Rectal smooth muscle tissue (tissue), 1 donor: Measurements from ENCODE around the gene DOCK3.

Experiments used
- H3K27ac ChIP-seq: one replicate; pipeline ENCODE4 v1.7.0; 2013; ENCODE audit warnings: low read depth, low read length, inconsistent platforms
- H3K27me3 ChIP-seq: one replicate; pipeline ENCODE4 v1.7.0; 2013; ENCODE audit warnings: low read length; ENCODE audit not compliant: control insufficient read depth, insufficient read depth
- H3K36me3 ChIP-seq: one replicate; pipeline ENCODE4 v1.7.0; 2013; ENCODE audit warnings: low read length; ENCODE audit not compliant: control insufficient read depth, insufficient read depth
- H3K4me1 ChIP-seq: one replicate; pipeline ENCODE4 v1.7.0; 2013; ENCODE audit warnings: low read length; ENCODE audit not compliant: control insufficient read depth, insufficient read depth
- H3K4me3 ChIP-seq: one replicate; pipeline ENCODE4 v1.7.0; 2013; ENCODE audit warnings: low read length
- H3K9ac ChIP-seq: one replicate; pipeline ENCODE4 v1.7.0; 2013; ENCODE audit warnings: low read length

Gene DOCK3

DNA sequence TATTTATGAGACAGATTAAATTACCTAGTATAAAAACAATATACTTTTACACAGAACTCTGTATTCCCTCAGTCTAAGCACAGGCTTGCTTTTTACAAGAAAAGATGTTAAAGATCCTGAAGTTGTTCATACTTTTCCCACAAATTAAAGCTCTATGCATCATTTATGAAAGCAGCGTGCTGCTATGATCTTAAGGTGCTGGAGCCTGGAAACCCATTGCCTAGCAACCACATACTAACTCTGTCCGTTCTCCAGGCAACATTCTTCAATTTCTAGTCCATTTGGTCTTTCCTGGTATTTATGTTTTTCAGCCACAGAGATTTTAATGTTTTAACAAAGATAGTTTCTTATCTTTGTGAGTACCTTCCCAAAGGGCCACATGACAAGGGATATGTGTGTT is 312.0 kb downstream of the DOCK3 start:
- Histone ChIP-seq H3K4me3 (no peak overlapping the region), H3K36me3 (peaks cover 2% of the 10 kb centered on the region), H3K27ac (no peak overlapping the region), H3K27me3 (no peaks in the 10 kb centered on the region), H3K9ac (no peak overlapping the region), H3K4me1 (no peaks in the 10 kb centered on the region)

DNA sequence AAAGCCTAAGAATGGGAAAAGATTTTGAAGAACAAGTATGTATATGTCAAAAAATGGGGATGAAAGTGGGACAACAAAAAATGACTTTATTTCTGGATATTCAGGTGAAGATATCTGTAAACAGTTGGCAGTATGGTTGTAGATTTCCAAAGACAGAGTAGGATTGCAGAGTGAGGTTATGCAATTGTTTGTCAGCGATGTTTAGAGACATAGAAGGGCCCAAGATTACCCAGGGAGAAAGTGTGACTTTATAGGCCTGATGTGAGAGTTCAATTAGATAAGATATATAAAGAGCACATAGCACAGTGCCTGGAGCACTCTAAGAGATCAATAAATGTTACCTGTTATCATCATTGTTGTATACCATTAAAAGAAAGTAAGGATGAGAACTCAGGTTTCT is 319.8 kb downstream of the DOCK3 start:
- H3K4me1 ChIP-seq = no peaks in the 10 kb centered on the region
- H3K27me3 ChIP-seq = no peaks in the 10 kb centered on the region
- H3K4me3 ChIP-seq = no peak overlapping the region
- H3K36me3 ChIP-seq = no peaks in the 10 kb centered on the region
- no peak overlapping the region for H3K27ac ChIP-seq
- no peak overlapping the region for H3K9ac ChIP-seq

DNA sequence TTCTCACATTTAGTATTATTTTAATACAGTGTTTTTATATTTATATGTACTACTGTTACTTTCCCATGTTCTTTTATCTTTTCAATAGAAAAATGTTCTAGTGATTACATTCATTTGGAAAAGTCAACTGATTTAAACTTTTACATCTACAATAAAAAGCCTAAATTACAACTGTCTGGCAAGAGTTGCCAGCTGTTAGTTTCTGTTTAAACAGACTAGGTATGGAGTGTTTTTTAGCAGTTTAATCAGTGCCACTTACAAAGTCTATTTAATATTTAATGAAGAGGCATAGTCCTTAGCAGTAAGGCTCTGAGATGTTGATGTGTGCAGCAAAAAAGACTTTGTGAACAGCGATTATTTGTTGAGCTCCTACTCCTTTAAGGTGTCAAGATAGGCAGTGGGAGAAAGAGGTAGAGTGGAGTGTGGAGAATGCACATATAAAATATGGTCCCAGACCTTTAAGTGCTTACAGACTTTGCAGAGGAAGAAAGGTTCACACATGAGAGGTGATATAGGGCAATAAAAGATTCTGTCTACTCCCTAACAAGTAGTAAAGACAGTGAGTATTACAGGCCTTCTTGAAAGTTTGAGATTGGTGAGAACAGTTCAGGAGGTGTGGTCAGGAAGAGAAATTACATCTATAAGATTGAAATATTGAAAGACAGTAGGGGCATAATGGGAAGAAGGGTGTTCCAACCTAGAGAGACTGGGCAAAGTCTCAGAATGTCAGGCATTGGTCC is 320.5 kb downstream of the DOCK3 start:
- no peak overlapping the region for H3K9ac ChIP-seq
- H3K4me3 ChIP-seq = no peak overlapping the region
- H3K27me3 ChIP-seq = no peaks in the 10 kb centered on the region
- H3K4me1 ChIP-seq = no peaks in the 10 kb centered on the region
- H3K27ac ChIP-seq = no peak overlapping the region
- no peaks in the 10 kb centered on the region for H3K36me3 ChIP-seq

DNA sequence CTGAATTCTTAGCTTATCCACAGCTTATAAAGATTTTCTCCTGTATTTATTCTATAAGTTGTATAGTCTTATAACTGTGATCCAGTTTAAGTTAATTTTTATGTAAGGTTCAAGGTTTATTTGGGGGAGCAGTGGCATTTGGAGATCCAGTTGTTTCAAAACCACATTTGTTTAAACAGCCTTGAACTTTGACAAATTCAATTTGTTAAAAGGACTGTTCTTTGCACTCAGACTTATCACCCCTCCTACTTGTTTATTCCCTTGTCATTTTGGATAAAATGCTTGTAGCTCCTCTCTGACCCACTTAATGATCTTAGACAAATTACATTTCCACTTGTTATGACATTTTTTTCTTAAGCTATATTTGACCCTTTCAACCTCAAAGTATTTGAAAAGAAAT is 327.8 kb downstream of the DOCK3 start:
- H3K9ac ChIP-seq = no peak overlapping the region

DNA sequence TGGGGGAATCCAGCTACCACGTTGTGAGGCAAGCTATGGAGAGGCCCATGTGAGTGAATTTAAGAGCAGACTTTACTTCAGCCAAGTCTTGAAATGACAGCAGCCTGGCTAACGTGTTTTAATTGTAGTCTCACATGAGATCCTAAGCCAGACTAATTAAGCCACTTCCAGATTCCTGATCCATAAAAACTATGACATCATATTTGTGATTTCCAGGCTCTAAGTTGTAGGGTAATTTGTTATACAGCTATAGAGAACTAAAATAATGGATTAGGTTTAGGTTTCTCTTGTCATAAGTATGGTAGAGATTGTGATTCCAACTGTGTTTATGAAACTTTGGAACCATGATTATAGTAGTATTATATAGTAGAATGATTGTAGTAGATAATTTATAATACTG is 329.5 kb downstream of the DOCK3 start:
- Histone ChIP-seq H3K9ac (no peak overlapping the region), H3K4me3 (no peak overlapping the region), H3K27me3 (no peaks in the 10 kb centered on the region), H3K36me3 (no peaks in the 10 kb centered on the region), H3K27ac (no peak overlapping the region), H3K4me1 (no peaks in the 10 kb centered on the region)

More for the DNA sequence above, 327.8 kb downstream of the DOCK3 start:
- H3K27ac ChIP-seq = no peak overlapping the region
- H3K27me3 ChIP-seq = no peaks in the 10 kb centered on the region
- no peaks in the 10 kb centered on the region for H3K36me3 ChIP-seq
- H3K4me3 ChIP-seq = no peak overlapping the region
- no peaks in the 10 kb centered on the region for H3K4me1 ChIP-seq

DNA sequence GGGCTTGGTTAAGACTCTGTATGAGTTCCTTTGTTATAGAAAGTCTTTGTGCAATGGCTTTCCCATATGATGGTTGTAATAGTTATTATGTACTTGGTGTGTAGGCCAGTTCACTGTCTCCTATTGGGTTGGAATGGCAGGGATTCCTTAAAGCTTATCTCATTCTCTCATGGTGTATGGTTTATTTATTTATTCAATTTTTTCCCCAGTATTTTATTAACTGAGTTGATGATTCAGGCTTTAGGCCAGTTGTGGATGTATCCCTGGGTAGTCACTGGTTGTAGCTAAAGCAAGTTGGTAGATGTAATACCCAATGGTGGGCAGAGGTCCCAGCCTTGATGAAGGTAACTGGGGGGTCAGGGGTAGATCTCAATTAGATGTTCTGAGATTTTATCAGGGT is 349.4 kb downstream of the DOCK3 start:
- no peak overlapping the region for H3K27ac ChIP-seq
- H3K4me1 ChIP-seq = no peaks in the 10 kb centered on the region
- no peak overlapping the region for H3K9ac ChIP-seq
- H3K36me3 ChIP-seq = no peaks in the 10 kb centered on the region
- no peak overlapping the region for H3K4me3 ChIP-seq
- no peaks in the 10 kb centered on the region for H3K27me3 ChIP-seq

DNA sequence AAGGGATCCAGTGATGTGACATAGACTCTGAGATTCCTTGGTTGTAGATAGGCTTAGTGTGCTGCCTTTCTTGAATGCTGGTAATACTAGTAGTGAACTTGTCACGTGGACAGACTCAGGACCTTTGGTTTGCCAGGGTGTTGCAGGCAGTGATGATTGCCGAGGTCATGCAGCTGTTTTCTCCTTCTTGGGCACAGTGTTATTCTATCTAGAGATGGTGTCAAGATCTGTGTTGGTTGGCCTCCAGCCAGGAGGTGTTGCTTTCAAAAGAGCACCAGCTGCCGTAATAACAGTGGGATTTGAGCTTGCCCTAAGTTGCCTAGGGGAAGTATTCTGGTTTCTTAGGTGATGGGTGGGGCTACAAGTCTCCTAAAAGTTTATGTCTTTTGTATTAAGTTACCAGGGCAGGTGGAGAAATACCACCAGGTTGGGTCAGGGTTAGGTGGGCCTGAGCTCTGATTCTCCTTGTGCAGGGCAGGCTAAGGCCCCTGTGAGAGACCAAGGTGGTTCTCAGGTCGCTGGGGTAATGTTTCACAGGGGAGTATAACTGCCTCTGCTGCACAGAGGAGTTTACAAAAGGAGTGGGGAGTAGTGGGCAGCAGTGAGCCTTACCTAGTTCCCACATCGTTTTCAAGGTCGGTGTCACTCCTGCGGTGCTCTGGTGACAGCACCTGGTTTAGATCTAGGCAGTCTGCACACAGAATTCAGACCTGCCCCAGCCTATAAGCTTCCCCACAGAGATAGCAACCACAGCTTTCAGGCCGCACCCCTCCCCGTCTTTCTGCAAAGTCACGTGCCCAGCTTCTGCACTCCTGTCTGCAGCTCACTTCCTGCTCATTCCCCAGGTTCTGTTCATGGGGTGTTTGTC is 350.3 kb downstream of the DOCK3 start:
- Histone ChIP-seq H3K9ac (no peak overlapping the region), H3K4me1 (no peaks in the 10 kb centered on the region), H3K27ac (no peak overlapping the region), H3K4me3 (peak overlapping the region; percentile 30), H3K36me3 (no peaks in the 10 kb centered on the region), H3K27me3 (no peaks in the 10 kb centered on the region)

DNA sequence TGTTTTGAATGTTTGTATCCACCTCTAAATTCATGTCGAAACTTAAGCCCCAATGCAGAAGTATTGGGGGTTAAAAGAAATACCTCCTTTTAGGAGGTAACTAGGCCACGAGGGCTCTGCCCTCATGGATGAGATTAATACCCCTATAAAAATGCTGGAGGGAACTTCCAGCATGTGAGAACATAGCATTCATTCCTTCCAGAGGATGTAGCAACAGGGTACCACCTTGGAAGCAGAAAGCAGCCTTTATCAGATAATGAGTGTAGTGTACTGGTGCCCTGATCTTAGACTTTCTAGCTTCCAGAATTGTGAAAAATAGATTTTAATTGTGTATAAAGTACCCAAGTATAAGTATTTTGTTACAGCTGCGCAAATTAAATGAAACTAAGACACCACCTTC is 356.9 kb downstream of the DOCK3 start:
- H3K36me3 ChIP-seq = no peaks in the 10 kb centered on the region
- no peak overlapping the region for H3K4me3 ChIP-seq
- H3K27ac ChIP-seq = no peak overlapping the region
- no peaks in the 10 kb centered on the region for H3K27me3 ChIP-seq
- H3K9ac ChIP-seq = no peak overlapping the region
- no peaks in the 10 kb centered on the region for H3K4me1 ChIP-seq

DNA sequence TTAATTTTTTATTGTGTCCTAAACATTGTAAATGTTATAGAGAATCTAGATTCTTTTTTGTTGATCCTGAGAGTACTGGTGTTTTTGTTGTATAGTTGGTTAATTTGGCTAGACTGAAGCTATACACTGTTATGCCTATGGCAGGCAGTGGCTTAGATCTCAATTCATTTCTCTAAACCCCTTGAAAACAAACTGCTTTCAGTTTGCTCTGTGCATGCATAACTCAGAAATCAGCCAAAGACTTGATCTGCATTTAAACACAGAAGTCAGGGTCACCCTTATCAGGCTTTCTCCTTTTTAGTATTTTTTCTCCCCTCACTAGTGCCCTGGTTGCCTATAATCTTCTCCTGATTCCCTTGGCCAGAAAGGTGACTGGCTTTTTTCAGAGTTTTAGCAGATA is 360.9 kb downstream of the DOCK3 start:
- Histone ChIP-seq H3K4me1 (no peaks in the 10 kb centered on the region), H3K27me3 (no peaks in the 10 kb centered on the region), H3K4me3 (no peak overlapping the region), H3K36me3 (no peaks in the 10 kb centered on the region), H3K9ac (no peak overlapping the region), H3K27ac (no peak overlapping the region)

DNA sequence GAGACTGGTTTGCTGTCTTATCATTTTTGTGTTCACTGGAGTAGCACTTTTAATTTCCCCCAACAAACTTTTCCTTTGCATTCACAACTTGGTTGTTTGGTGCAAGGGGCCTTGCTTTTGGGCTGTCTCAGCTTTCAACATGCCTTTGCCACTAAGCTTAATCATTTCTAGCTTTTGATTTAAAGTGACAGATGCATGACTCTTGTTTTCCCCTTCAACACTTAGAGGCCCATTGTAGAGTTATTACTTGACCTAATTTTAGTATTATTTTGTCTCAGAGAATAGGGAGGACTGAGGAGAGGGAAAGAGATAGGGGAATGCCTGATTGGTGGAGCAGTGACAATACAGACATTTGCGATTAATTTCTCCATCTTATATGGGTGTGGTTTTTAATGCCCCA is 370.3 kb downstream of the DOCK3 start:
- Histone ChIP-seq H3K4me1 (no peaks in the 10 kb centered on the region), H3K36me3 (no peaks in the 10 kb centered on the region), H3K9ac (no peak overlapping the region), H3K27me3 (no peaks in the 10 kb centered on the region), H3K4me3 (no peak overlapping the region), H3K27ac (no peak overlapping the region)

DNA sequence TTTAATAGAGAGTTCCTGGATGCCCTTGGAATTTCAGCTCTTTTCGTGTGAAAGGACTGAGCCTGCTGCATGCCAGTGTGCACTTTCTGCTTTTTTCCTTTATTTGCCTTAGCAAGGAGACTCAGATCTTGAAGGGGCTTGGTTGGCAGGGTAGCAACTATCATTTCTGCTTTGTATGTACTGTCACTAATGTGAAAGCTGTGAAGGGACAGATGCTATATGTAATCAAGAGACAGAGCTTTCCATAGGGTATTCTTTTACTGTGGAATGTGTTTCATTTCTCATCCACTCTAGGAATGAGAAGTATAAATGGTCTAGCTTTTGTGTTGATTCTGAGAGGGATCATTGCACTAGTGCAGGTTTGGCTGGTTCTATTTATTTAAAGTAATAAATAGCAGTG is 377.8 kb downstream of the DOCK3 start:
- no peak overlapping the region for H3K9ac ChIP-seq
- no peak overlapping the region for H3K27ac ChIP-seq
- no peaks in the 10 kb centered on the region for H3K36me3 ChIP-seq
- H3K4me1 ChIP-seq = no peaks in the 10 kb centered on the region
- no peaks in the 10 kb centered on the region for H3K27me3 ChIP-seq
- H3K4me3 ChIP-seq = no peak overlapping the region

DNA sequence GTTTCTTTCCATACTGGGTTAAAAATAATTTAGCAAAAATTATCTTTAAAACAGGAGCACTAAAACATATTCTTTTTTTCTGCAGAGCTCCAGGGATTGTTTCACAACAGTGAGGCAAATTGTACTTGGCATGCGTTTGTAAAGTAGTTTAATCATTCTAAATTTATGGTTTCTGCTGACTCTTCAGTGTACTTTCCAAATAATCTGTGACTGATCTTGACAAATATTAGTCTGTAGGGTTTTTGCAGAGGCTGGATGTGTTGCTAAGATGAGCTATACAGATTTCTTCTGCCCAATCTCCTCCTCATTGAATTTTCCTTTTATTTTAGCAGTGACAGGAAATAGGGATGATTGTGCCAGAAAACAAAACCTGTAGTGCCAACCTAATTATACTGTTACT is 382.4 kb downstream of the DOCK3 start:
- no peak overlapping the region for H3K9ac ChIP-seq
- H3K4me1 ChIP-seq = no peaks in the 10 kb centered on the region
- no peaks in the 10 kb centered on the region for H3K27me3 ChIP-seq
- no peak overlapping the region for H3K27ac ChIP-seq
- H3K36me3 ChIP-seq = no peaks in the 10 kb centered on the region
- no peak overlapping the region for H3K4me3 ChIP-seq

DNA sequence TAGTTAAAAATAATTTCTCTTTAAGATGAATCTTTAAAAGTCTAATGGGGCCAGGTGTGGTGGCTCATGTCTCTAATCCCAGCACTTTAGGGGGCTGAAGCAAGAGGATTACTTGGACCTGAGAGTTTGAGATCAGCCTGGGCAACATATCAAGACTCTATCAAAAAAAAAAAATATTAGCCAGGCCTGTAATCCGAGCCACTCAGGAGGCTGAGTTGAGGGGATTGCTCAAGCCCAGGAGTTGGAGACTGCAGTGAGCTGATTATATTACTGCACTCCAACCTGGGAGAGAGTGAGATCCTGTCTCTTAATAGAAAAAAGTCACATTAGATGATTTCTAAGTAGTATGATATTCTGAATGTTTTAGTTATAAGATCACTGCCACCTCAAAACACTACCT is 388.3 kb downstream of the DOCK3 start:
- no peaks in the 10 kb centered on the region for H3K36me3 ChIP-seq
- H3K4me3 ChIP-seq = no peak overlapping the region
- no peaks in the 10 kb centered on the region for H3K27me3 ChIP-seq
- H3K9ac ChIP-seq = no peak overlapping the region
- no peak overlapping the region for H3K27ac ChIP-seq
- H3K4me1 ChIP-seq = peaks cover 8% of the 10 kb centered on the region
